HG03060 (cell line): ENCODE results near the gene COTL1.

Experiments used
- ATAC-seq: cut with Tn5 transposase; IDR thresholded peaks from one replicate; pipeline ENCODE4 v1.9.1; 2021; ENCODE audit warnings: low read depth, moderate number of reproducible peaks; ENCODE audit not compliant: unreplicated experiment

COTL1 gene, protein sequence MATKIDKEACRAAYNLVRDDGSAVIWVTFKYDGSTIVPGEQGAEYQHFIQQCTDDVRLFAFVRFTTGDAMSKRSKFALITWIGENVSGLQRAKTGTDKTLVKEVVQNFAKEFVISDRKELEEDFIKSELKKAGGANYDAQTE

DNA sequence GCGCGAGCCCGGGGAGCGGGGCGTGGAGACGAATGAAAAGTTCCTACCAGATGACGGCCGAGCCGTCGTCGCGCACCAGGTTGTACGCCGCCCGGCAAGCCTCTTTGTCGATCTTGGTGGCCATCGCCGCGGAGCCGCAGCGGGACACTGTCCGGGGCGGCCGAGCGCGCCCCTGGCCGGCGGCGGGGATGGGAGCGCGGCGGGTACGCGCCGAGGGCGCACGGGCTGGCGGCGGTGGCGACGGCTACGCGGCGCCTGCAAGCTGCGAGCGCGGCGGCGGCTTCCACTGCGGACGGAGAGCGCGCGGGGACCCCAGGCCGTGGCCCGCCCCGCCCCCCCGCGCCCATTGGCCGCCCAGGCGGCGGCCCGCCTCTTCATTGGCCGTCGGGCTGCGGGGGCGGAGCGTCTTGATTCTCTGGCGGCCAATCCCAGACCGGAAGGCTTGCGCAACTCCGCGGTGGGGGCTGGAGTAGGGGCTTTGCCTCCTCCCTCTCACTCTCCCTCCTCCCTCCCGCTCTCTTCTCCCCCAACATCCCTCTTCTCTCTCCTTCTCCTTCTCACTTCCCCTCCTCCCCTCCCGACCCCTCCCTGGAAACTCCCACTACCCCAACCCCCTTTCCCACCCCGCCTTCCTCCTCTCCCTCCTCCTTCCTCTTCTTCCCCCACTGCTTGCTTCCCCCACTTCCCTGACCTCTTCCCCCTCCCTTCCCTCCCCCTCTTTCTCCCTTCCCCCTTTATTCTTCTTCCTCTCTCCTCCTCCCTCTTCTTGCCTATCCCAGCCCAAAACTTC is at the start of gene COTL1:
COTL1 (minus strand) TSS at position 288 of the 790 bp plus-strand sequence; CDS start at position 124, 164 bp downstream.
- peak; percentile 37 for ATAC-seq

DNA sequence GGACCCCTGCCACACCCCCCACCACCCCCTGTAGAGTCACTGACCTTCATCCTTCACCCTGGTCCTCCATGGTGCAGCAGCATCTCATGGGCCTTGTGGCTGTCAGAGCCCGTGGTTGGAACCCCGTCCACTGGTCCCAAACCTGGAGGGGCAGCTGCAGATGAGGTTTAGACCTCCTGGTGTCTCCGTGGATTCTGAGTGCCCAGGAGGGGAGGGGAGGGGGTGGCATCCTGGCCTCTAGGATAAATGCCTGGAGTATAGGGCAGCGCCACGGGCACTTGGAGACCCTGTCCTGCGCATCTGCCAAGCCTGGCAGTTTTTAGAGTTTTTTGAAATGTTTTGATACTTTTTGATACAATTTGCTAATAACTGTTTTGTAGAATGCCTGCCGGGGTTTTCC is 48.0 kb upstream of the COTL1 start:
- ATAC-seq: no peak

DNA sequence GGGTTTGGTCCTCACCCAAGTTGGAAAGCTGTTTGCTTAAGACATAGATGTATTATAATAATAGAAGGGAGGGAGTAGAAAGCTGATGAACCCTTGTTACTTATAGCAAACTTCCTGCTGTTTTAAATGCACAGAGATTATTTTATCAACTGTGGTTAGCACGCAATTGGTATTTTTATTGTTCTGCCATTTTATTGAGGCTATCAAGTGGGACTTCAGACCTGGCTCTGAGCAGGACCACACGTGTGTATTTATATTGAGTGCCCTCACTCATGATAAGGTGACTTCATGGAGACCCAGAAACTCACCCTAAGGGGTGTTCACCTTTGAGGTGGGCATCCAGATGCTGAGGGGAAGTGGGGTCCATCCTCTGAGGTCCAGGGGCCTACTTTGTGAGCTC is 47.5 kb upstream of the COTL1 start:
- no peak for ATAC-seq

DNA sequence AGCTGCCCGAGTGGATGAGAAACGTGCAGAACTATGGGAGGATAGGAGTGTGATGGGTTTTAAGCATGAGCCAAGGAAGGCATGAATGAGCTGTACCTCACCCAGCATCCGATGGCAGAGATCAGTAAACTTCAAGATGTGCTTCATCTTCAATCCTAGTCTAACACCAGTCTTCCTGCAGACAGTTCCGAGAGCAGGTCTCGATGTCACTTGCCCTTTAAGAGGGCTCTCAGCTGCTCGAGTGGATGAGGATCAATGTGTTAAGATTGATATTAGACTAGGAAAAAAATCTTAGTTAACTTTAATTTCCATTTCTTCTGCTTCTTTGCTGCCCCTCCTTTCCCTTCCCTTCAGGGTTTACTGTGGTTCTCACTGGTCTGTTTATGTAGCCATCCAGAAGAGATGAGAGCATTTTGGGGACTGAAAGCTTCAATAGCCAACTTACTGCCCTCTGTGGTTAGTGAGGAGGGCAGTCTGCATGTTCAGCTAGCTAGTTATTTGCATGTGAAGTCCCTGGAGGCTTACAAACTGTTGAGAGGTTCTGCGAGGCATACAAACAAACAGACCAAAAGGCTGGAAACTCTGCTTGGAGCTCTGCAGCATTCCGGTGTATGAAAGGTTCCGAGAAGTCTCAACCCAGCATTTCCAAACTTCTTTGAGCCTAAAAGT is 45.7 kb upstream of the COTL1 start:
- peak; percentile 83 for ATAC-seq

DNA sequence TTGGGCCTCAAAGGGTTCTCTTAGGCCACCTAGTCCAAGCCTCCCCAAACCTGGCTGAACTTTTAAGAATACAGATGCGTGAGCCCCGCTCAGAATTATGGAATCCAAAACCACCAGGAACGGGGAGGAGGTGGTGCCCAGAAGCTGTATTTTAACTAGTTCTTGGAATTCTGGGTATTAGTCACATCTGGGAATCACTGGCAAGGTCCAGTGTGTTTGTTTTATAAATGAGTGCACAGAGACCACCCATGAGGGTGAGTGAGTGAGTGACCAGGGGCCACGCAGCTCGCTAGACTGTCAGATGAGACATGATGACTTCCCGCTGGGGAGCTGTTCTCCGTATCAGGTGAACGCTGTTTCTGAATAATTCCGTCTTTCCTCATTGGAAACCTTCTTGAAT is 44.6 kb upstream of the COTL1 start:
- no peak for ATAC-seq

DNA sequence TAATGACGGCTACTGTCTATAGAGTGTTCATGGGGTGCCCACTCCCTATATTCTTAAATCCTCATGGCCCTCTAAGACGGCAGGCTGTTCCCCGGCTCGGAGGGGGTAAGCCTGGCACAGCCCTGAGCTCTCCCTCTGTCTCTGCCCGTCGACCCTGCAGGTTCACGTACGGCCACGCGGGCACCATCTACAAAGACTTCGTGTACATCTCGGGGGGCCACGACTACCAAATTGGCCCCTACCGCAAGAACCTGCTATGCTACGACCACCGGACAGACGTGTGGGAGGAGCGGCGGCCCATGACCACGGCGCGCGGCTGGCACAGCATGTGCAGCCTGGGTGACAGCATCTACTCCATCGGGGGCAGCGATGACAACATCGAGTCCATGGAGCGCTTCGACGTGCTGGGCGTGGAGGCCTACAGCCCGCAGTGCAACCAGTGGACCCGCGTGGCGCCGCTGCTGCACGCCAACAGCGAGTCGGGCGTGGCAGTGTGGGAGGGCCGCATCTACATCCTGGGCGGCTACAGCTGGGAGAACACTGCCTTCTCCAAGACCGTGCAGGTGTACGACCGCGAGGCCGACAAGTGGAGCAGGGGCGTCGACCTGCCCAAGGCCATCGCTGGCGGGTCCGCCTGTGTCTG is 43.7 kb upstream of the COTL1 start:
- ATAC-seq: no peak

DNA sequence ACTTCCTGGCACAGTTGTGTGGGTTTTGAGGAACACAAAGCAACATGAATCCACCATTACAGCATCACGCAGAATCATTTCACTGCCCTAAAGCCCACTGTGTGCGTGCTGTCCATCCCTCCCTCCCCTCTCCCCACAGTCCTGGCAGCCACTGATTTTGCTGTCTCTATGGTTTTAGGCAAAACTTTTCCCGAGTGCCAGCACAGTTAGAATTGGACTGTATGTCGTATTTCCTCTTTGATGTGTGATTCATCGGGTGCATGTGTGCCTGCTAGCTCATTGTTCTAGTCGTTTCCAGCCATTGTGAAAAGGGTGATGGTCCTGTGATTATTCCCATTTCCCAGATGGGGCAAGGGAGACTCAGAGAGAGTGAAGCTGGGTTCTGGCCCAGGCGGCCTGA is 43.1 kb upstream of the COTL1 start:
- no peak for ATAC-seq

DNA sequence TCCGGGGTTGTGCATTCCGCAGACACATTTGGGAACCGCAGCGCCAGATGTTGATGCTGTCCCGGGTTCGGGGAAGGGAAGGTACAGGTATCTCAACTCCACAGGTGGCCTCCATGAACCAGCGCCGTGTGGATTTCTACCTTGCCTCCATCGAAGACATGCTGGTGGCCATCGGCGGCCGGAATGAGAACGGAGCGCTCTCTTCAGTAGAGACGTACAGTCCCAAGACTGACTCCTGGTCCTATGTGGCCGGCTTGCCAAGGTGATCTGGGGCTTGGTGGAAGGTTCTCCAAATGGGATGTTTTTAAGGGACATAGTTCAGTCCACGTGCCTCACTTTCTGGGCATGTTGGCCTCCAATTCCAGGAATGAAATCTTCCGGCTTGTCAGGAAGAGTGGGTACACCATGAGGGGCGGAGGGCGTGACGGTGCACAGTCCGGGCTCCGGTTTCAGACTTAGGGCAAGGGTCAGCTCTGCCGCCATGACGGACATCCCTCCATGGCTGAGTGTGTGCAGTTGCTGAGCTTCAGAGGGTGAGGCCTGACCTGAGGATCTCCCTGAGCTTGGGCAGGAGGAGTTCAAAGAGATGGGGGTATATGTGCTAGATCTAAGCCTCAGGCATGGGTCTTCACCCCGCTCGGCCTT is 41.9 kb upstream of the COTL1 start:
- no peak for ATAC-seq

DNA sequence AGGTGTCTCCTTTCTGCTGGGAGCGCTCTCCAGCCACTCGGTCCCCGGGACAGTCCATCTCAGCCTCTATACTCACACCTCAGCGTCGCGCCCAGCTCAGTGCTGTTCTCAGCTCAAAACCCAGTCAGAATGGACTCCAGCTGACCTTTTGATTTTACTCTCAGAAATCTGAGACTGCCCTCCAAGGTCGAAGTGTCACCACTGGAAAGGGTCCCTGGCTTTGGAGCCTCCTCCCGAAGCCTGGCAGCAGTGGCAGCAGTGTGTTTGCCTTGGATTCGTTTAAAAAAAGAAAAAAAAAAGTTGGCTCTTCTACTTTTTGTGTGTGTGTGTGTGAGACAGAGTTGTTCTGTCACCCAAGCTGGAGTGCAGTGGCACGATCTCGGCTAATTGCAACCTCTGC is 40.8 kb upstream of the COTL1 start:
- ATAC-seq: no peak

DNA sequence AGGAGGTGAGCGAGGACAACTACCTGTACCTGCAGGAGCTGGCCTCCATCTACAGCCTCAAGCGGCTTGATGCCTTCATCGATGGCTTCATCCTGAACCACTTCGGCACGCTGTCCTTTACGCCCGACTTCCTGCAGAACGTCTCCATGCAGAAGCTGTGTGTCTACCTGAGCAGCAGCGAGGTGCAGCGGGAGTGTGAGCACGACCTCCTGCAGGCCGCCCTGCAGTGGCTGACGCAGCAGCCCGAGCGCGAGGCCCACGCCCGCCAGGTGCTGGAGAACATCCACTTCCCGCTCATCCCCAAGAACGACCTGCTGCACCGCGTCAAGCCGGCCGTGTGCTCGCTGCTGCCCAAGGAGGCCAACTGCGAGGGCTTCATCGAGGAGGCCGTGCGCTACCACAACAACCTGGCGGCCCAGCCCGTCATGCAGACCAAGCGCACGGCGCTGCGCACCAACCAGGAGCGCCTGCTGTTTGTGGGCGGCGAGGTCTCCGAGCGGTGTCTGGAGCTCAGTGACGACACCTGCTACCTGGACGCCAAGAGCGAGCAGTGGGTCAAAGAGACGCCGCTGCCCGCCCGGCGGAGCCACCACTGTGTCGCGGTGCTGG is 39.5 kb upstream of the COTL1 start:
- ATAC-seq: no peak

DNA sequence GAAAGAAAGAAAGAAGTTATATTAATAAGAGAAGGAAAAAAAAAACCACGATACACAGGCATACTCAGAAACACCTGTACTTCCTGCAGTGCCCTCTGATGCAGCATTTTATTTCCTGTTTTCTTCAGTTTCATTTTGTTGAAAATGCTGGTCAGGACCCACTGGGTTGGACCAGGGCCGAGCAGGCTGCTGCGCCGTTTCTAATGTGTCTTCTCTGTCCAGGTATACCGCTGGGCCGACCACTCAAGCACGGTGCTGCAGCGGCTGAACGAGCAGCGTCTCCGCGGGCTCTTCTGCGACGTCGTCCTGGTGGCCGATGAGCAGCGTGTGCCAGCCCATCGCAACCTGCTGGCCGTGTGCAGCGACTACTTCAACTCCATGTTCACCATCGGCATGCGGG is 38.8 kb upstream of the COTL1 start:
- ATAC-seq: no peak

DNA sequence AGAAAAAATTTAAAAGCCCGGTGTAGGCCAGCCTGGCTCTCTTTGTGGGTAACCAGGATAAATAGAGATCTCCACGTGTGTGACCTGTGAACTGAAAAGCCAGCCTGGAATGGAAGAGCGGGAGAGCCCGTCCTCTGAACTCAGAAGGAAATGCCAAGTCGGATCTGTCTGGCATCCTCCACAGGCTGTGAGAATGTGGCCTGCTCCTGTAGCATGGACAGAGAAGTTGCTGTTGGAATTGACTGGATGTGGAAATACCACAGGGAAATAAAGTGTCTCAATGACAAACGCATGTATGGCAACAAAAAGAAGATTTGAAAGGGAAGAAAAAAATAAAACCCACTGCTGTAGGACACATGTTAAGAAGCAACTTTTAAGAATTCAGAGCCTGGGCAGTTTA is 37.1 kb upstream of the COTL1 start:
- no peak for ATAC-seq

DNA sequence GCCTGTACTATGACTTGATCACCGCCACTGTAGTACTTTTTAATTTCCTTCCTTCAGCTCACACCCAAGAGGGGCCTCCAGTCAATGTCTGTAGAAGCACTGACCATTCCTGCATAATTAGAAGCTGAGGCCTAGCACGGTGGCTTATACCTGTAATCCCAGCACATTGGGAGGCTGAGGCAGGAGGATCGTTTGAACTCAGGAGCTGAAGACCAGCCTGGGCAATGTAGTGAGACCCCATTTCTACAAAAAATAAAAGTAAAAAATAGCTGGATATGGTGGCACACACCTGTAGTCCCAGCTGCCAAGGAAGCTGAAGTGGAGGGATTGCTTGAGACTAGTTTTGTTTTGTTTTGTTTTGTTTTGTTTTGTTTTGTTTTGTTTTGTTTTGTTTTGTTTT is 36.4 kb upstream of the COTL1 start:
- ATAC-seq: no peak

DNA sequence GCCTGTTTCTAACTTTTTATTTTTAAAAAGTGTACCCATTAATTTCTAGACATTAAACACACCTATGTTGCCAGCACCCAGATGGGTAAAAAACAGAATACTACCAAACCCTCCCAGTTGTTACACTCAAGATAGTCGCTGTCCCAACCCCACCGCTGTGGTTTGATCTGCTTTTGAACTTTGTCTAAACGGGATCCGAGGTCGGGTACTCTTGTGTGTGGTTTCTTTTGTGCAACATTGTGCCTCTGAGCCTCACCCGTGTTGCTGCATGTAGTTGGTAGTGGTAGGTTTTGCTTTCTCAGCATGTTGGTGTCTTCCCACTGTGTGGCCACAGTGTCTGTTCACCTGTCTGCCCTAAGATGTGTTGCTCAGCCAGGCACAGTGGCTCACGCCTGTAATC is 34.7 kb upstream of the COTL1 start:
- ATAC-seq: no peak

DNA sequence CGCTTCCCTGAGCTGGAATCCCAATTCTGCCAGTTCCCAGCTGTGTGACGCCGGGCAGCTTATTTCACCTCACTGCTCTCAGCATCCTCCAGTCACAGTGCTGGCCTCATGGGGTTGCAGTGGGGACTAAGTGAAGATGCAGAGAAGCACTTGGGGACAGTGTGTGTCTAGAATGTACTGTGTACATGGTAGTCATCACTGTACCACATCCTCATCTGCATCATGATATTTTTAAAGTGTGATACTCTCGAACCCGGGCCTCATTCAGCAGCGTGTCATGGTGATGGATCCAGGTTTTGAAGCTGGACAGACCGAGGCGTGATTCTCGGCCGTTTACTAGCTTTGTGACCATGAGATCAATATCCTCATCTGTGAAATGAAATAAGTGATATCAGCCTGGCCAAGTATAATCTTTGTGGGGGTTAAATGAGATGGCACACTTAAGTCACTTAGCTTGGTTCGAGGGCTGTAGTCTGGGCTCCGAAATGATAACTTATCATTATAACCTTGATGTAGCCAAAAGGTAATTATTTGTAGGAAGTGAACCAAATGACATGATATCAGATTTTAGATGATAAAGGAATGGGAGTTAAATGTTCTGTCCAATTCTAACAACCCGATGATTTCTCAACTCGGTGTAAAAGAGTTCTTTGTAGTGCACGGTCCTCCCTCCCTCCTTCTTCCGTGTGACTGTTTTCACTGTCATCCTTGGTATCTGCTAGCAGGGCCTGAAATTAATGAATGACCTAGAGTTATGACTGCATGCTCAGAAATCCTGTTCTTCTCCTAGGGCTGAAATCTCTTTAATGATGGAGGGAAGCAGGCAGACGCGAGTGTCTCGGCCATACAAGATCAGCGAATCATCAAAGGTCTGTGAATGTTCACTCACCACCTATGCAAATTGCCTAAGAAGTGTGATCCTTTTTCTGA is 32.4 kb upstream of the COTL1 start:
- ATAC-seq: no peak

DNA sequence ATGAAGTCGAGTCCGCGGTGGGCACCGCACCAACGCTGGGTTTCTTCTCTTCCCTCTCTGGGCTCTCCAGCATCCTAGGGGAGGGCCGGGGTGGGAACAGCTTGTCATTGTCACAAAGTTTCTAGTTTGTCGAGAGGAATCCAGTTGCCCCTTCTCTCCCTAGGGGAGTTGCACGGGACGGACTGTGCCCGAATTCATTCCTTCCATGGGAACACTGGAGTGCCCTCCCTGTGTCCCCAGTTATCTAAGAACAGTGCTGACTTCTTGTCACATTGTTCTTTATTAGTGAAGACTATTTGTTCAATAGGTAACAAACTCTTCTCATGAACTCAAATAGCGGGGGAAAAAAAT is 31.6 kb upstream of the COTL1 start:
- ATAC-seq: no peak

DNA sequence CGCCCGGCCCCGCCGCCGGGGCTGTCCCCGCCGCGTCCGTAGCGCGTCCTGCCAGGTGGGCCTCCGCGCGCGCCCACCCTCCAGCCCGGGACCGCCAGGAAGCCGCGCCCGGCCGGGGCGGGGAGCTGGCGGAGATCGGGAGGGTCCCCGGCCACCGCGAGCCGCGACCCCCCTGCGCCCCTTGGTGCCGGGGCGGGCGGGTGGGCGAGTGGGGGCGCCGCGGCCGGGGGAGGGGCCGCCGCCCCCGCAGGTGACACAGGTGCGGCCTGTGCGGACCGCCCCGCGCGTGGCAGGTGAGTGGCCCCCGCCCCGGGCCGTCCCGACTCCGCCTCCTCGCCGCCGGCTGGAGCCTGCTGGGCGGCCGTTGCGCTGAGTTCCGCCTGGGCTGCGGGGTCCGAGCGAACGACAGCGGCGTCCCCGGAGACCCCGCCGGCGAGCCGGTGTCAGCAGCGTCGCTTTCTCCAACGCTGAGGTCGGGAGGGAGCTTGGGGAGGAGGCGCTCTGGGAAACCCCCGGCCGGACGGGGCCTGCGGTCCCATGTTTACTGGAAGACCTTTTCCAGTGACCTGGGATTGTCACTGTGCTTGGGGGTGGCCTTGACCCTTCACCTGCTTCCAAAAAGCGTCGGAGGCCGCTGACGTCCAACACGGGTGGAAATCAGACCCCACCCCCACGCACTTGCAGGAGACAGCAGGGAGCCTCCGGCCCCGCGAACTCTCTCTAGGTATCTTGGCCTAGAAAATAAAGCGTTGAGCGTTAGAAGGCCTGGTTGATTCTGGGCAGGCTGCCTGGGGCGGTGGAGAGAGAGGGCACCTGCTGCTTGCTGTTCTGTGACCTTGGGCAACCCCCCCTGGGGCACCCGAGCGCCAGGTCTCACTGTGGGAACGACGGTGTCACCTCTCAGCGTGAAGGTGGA is 31.0 kb upstream of the COTL1 start:
- ATAC-seq: no peak

DNA sequence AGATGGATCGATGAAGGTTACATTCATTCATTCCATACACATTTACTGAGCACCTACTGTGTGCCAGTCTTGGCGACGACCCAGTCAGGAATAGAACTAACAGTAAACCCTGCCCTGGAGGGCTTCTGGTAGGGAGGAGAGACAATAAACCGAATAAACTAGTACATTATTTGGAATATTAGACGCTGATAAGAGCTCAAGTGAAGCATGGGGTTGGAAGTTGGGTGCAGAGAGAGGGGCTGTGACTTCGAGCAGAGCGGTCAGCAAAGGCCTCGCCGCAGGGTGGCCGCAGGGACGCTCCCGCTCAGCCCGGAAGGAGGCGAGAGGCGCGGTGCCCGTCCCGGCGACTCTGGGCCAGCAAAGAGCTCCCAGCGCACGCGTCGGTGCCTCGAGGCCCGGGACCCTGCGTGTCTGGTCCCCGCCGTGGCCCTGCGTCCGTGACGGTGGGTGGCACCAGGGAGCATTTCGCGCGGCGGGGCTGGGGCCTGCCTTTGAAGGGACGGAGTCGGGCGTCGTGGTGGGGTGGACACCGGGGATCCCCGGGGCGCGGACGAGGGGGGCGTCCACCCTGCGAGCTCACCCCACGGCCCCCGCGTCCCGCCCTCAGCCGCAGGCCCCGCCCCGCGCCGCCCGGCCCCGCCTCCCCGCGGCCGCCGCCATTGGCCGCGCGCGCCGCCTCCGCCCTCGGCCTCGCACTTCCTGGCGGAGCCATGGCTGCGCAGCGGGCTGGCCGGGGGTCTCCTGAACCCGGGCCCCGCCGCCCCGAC is 30.1 kb upstream of the COTL1 start, which contains the start of gene KLHL36:
KLHL36 (plus strand) TSS at position 684 of the 767 bp plus-strand sequence. CDS start 2,357 bp downstream, outside the sequence.
- ATAC-seq: no peak
